ENCODE data around the gene RNF224. TPM values are rescaled to one million over a fixed set of nuclear protein-coding genes. Genes with fewer than 3 reads are reported as not detected.

Gene RNF224
- polyA plus RNA-seq, 1 of the 3 experiments (the other 2 are of a cell fraction): 0.03 TPM

DNA sequence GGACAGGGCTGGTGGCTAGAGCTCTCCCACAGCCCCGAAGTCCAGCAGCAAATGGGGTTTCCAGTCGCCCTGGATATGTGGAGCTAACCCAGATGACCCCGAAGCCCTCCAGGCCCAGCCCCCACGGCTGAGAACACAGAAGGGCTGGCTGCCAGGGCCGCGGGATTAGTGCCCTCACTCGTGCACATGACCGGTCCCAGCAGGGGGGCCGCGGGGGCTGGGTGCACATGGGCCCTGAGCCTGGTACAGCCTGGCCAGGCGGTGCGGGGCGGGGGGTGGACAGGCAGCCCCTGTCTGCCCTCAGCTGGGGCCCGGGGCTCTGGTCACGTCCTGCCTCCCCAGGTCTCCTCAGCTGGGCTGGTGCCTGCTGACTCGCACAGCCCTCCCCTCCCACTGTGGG lies 32.9 kb upstream of the RNF224 start:
- 77% methylated on average over 9 of the region's 16 CpGs for WGBS (ENCODE audit: low lambda C conversion rate)
- Histone ChIP-seq H3K9me3 (no peaks in the 10 kb centered on the region), H3K9me2 (no peaks in the 10 kb centered on the region), H3K36me3 (replicated peaks in 1 of 2; ENCODE audit: control insufficient read depth in 1 of 2, insufficient read depth in 2 of 2, low read length in 1 of 2) (peaks cover 3 to 21% of the 10 kb centered on the region in 2 experiments), H3K4me2 (no peak overlapping the region), H3K27me3 (ENCODE audit: insufficient read depth) (no peaks in the 10 kb centered on the region), H2AFZ (ENCODE audit: low read depth) (no peak overlapping the region), H4K20me1 (ENCODE audit: insufficient read depth) (peaks cover 67% of the 10 kb centered on the region), H3K27ac (ENCODE audit: low read depth in 2 of 2, low read length in 1 of 2) (no peak overlapping the region), H3K9ac (no peak overlapping the region), H3K79me2 (ENCODE audit: insufficient read depth) (peaks cover 73% of the 10 kb centered on the region), H3K4me3 (ENCODE audit: low read depth in 2 of 2, low read length in 1 of 2) (no peak overlapping the region), H3F3A (replicated peaks; ENCODE audit: insufficient read depth) (peaks cover 8% of the 10 kb centered on the region), H3K4me1 (ENCODE audit: control insufficient read depth in 1 of 2, insufficient read depth in 2 of 2, low read depth in 1 of 2, low read length in 1 of 2) (peaks cover 15 to 26% of the 10 kb centered on the region in 2 experiments)
- ChIA-PET CTCF (interaction anchor here (1.3 to 2.0 kb wide), 4 partner anchors 28 to 165 kb away, joined by 3 to 9 read pairs (median 4); partner anchors contain the start of genes NPDC1 and RNF224), POLR2A (interaction anchor here (1.4 kb wide), 1 partner anchor 65 kb away, joined by 3 read pairs; no protein-coding TSS in a partner anchor)
- DNase-seq: no peak
- TF ChIP-seq, protein P1, sequence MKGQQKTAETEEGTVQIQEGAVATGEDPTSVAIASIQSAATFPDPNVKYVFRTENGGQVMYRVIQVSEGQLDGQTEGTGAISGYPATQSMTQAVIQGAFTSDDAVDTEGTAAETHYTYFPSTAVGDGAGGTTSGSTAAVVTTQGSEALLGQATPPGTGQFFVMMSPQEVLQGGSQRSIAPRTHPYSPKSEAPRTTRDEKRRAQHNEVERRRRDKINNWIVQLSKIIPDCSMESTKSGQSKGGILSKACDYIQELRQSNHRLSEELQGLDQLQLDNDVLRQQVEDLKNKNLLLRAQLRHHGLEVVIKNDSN (IDR thresholded peaks at IDR 0.05; ENCODE audit: borderline replicate concordance, low read depth): no peak
- TF ChIP-seq, protein P2, sequence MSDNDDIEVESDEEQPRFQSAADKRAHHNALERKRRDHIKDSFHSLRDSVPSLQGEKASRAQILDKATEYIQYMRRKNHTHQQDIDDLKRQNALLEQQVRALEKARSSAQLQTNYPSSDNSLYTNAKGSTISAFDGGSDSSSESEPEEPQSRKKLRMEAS (IDR thresholded peaks at IDR 0.05; ENCODE audit: low read depth): no peak
- TF ChIP-seq GABPA (IDR thresholded peaks at IDR 0.05; ENCODE audit: low read depth) (no peak), TCF12 (IDR thresholded peaks at IDR 0.05) (no peak), NRF1 (IDR thresholded peaks at IDR 0.05; ENCODE audit: low read depth, low read length) (no peak), JUND (IDR thresholded peaks at IDR 0.05) (no peak), SMC3 (IDR thresholded peaks at IDR 0.05; ENCODE audit: low read depth, low read length) (no peak), TEAD4 (IDR thresholded peaks at IDR 0.05; ENCODE audit: borderline replicate concordance, insufficient read depth) (no peak), ELF1 (IDR thresholded peaks at IDR 0.05) (no peak), FOSL2 (IDR thresholded peaks at IDR 0.05; ENCODE audit: borderline replicate concordance, low read depth) (no peak), EP300 (IDR thresholded peaks at IDR 0.05; ENCODE audit: borderline replicate concordance in 1 of 2, low read depth in 1 of 2, low read length in 1 of 2) (no peak), RFX5 (IDR thresholded peaks at IDR 0.05; ENCODE audit: low read length) (no peak), RAD21 (IDR thresholded peaks at IDR 0.05; ENCODE audit: low read length) (no peak), FOXJ3 (CRISPR knock-in tag; IDR thresholded peaks at IDR 0.05) (no peak), FOXM1 (IDR thresholded peaks at IDR 0.05; ENCODE audit: low read depth) (no peak)
- TF ChIP-seq, protein P3, sequence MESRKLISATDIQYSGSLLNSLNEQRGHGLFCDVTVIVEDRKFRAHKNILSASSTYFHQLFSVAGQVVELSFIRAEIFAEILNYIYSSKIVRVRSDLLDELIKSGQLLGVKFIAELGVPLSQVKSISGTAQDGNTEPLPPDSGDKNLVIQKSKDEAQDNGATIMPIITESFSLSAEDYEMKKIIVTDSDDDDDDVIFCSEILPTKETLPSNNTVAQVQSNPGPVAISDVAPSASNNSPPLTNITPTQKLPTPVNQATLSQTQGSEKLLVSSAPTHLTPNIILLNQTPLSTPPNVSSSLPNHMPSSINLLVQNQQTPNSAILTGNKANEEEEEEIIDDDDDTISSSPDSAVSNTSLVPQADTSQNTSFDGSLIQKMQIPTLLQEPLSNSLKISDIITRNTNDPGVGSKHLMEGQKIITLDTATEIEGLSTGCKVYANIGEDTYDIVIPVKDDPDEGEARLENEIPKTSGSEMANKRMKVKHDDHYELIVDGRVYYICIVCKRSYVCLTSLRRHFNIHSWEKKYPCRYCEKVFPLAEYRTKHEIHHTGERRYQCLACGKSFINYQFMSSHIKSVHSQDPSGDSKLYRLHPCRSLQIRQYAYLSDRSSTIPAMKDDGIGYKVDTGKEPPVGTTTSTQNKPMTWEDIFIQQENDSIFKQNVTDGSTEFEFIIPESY (IDR thresholded peaks at IDR 0.05; ENCODE audit: borderline replicate concordance, low read depth): no peak
- TF ChIP-seq, protein P4, sequence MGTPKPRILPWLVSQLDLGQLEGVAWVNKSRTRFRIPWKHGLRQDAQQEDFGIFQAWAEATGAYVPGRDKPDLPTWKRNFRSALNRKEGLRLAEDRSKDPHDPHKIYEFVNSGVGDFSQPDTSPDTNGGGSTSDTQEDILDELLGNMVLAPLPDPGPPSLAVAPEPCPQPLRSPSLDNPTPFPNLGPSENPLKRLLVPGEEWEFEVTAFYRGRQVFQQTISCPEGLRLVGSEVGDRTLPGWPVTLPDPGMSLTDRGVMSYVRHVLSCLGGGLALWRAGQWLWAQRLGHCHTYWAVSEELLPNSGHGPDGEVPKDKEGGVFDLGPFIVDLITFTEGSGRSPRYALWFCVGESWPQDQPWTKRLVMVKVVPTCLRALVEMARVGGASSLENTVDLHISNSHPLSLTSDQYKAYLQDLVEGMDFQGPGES (IDR thresholded peaks at IDR 0.05; ENCODE audit: low read depth, low read length): no peak
- TF ChIP-seq, protein P5, sequence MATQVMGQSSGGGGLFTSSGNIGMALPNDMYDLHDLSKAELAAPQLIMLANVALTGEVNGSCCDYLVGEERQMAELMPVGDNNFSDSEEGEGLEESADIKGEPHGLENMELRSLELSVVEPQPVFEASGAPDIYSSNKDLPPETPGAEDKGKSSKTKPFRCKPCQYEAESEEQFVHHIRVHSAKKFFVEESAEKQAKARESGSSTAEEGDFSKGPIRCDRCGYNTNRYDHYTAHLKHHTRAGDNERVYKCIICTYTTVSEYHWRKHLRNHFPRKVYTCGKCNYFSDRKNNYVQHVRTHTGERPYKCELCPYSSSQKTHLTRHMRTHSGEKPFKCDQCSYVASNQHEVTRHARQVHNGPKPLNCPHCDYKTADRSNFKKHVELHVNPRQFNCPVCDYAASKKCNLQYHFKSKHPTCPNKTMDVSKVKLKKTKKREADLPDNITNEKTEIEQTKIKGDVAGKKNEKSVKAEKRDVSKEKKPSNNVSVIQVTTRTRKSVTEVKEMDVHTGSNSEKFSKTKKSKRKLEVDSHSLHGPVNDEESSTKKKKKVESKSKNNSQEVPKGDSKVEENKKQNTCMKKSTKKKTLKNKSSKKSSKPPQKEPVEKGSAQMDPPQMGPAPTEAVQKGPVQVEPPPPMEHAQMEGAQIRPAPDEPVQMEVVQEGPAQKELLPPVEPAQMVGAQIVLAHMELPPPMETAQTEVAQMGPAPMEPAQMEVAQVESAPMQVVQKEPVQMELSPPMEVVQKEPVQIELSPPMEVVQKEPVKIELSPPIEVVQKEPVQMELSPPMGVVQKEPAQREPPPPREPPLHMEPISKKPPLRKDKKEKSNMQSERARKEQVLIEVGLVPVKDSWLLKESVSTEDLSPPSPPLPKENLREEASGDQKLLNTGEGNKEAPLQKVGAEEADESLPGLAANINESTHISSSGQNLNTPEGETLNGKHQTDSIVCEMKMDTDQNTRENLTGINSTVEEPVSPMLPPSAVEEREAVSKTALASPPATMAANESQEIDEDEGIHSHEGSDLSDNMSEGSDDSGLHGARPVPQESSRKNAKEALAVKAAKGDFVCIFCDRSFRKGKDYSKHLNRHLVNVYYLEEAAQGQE (IDR thresholded peaks at IDR 0.05; ENCODE audit: low read depth, low read length): no peak

Data from SK-N-SH (cell line).